HG03571 (cell line): ENCODE measurements around the gene GOLGA7B.

Experiments
- ATAC-seq: cut with Tn5 transposase; IDR thresholded peaks from one replicate; pipeline ENCODE4 v1.9.1; 2021; ENCODE audit not compliant: unreplicated experiment

The GOLGA7B gene

DNA sequence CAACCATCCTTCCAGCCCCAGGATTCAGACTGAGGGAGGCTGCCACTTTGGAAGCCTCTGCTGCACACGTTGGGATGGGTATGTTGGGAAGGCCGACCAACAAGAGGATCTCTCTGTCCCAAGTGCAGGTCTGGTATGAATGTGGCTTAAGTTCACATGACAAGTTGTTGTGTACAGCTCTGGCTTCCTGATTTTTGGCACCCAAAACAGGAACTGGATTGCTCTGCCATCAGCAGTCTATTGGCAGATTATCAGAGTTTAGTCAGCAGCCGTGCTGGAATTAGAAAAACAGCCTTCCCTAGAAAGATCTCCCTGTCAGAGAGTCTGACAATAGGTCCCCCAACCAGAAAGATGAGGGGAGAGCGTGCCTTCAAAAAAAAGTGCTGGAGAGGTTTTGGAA, 66.9 kb downstream of the GOLGA7B start:
- no peak for ATAC-seq

DNA sequence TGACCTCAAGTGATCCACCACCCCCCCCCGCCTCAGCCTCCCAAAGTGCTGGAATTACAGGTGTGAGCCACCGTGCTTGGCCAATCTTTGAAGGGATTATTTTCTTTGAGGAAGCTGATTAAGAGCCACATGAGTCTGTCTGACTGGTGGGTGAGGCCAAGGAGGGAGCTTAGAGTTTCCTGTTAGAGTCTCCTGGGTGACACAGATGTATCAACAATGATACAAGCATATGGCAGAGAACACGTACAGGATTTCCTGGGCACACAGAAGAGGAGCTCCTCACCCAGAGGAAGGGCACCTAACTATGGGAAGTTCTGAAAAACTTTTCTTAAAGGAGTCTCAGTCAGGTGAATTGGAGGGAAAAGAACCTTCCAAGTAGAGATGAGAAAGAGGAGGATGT, 69.4 kb downstream of the GOLGA7B start:
- no peak for ATAC-seq

DNA sequence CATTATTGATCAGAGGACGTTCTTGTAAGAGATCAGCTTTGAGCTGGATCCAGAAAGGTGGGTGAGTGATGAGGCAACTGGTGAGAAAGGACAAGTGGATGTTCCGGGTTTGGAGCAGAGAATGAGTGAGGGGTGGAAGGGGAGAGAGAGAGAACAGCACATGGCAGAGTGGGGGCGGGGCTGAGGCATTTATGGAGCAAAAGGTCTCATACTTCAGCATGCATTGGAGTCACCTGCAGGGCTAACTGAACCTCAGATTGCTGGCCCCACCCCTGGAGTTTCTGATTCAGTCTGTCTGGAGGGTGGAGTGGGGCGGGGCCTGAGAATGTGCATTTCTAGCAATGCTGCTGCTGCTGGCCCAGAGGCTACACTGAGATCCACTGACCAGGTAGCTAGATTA, 71.2 kb downstream of the GOLGA7B start:
- ATAC-seq: no peak
